ENCODE data around the gene CHRNE.
"Not testable (repeated sequence)": the region's sequence is repeated elsewhere in the genome, so short reads cannot be mapped to it uniquely, and the experiment has no call there.

Gene CHRNE

GRCh38 chr17:4906642-4907041 is 3.7 kb upstream of the CHRNE start:
- DNase-seq (ENCODE audit: low read depth) = not testable (repeated sequence)

GRCh38 chr17:4902540-4902939 is 358 bp downstream of the CHRNE start:
- DNase-seq (ENCODE audit: low read depth) = no peak

GRCh38 chr17:4901648-4902344 is 1.1 kb downstream of the CHRNE start:
- no peak for DNase-seq (ENCODE audit: low read depth)

- no peak for DNase-seq (ENCODE audit: low read depth)
Observed at GRCh38 chr17:4901108-4901647, 1.7 kb downstream of the CHRNE start.

GRCh38 chr17:4900231-4901107 is 2.4 kb downstream of the CHRNE start:
- peak; percentile 30 for DNase-seq (ENCODE audit: low read depth)

- DNase-seq (ENCODE audit: low read depth) = peak; percentile 95
Observed at GRCh38 chr17:4899341-4900230, 3.3 kb downstream of the CHRNE start, which contains the start of gene C17orf107. Gene C17orf107 (plus strand): TSS chr17:4899536. CDS start chr17:4899763, 227 bp downstream.

- DNase-seq (ENCODE audit: low read depth) = peak; percentile 15
Observed at GRCh38 chr17:4898927-4899326, 4.0 kb downstream of the CHRNE start.

- no peak for DNase-seq (ENCODE audit: low read depth)
Observed at GRCh38 chr17:4898351-4898750, 4.5 kb downstream of the CHRNE start.

- no peak for DNase-seq (ENCODE audit: low read depth)
Observed at GRCh38 chr17:4897785-4898184, 5.1 kb downstream of the CHRNE start.

- DNase-seq (ENCODE audit: low read depth) = no peak
Observed at GRCh38 chr17:4897198-4897687, 5.7 kb downstream of the CHRNE start.

- DNase-seq (ENCODE audit: low read depth) = no peak
Observed at GRCh38 chr17:4896332-4897197, 6.3 kb downstream of the CHRNE start.

GRCh38 chr17:4895657-4896331 is 7.1 kb downstream of the CHRNE start:
- DNase-seq (ENCODE audit: low read depth) = no peak

GRCh38 chr17:4895121-4895520 is 7.8 kb downstream of the CHRNE start:
- no peak for DNase-seq (ENCODE audit: low read depth)

- DNase-seq (ENCODE audit: low read depth) = no peak
Observed at GRCh38 chr17:4893721-4894560, 9.0 kb downstream of the CHRNE start.

GRCh38 chr17:4893272-4893671 is 9.6 kb downstream of the CHRNE start:
- no peak for DNase-seq (ENCODE audit: low read depth)

- DNase-seq (ENCODE audit: low read depth) = no peak
Observed at GRCh38 chr17:4892499-4893221, 10.2 kb downstream of the CHRNE start.

- DNase-seq (ENCODE audit: low read depth) = no peak
Observed at GRCh38 chr17:4891411-4892410, 11.2 kb downstream of the CHRNE start.
